IPS-18a (cell line): Measurements from ENCODE around the gene SUMF1.

ENCODE experiments used
- H3K27ac ChIP-seq: one replicate; pipeline ENCODE4 v1.5.1; 2013; ENCODE audit warnings: low read length
- H3K27me3 ChIP-seq: one replicate; pipeline ENCODE4 v1.6.1; 2013; ENCODE audit warnings: mild to moderate bottlenecking, low read length; ENCODE audit not compliant: control insufficient read depth, insufficient read depth
- H3K36me3 ChIP-seq: one replicate; pipeline ENCODE4 v1.6.1; 2013; ENCODE audit warnings: low read depth, low read length; ENCODE audit not compliant: control insufficient read depth
- H3K4me1 ChIP-seq: one replicate; pipeline ENCODE4 v1.6.1; 2013; ENCODE audit warnings: low read depth, low read length; ENCODE audit not compliant: control insufficient read depth
- H3K4me3 ChIP-seq: one replicate; pipeline ENCODE4 v1.5.1; 2013; ENCODE audit warnings: low read length
- H3K9ac ChIP-seq: one replicate; pipeline ENCODE4 v1.6.1; 2013; ENCODE audit warnings: mild to moderate bottlenecking, low read length, moderate library complexity
- H3K9me3 ChIP-seq: one replicate; pipeline ENCODE4 v1.6.1; 2013; ENCODE audit warnings: low read depth, low read length; ENCODE audit not compliant: control insufficient read depth

SUMF1 gene

DNA sequence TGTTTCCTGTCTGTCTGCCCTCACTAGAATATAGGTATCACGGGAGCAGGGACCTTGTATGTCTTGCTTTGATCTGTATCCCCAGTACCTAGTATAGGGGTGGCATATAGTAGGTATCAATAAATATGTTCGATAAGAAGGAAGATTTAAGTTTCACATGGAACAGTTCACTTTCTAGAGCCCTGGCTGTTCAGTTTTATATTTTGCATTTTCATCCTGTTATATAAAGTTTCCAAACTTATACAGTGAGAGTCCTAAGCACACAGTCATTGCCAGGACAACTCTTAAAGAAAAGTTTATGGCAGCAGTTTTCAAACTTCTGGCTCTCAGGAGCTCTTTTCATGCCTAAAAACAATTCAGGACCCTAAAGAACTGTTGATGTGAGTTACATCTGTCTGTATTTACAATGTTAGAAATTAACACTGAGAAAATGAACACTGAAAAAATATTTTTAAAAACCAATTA lies 39.5 kb upstream of the SUMF1 start:
- Histone ChIP-seq H3K4me1 (peaks cover 11% of the 10 kb centered on the region), H3K27me3 (no peaks in the 10 kb centered on the region), H3K36me3 (no peaks in the 10 kb centered on the region), H3K9ac (no peak overlapping the region), H3K4me3 (no peak overlapping the region), H3K27ac (no peak overlapping the region), H3K9me3 (no peaks in the 10 kb centered on the region)

DNA sequence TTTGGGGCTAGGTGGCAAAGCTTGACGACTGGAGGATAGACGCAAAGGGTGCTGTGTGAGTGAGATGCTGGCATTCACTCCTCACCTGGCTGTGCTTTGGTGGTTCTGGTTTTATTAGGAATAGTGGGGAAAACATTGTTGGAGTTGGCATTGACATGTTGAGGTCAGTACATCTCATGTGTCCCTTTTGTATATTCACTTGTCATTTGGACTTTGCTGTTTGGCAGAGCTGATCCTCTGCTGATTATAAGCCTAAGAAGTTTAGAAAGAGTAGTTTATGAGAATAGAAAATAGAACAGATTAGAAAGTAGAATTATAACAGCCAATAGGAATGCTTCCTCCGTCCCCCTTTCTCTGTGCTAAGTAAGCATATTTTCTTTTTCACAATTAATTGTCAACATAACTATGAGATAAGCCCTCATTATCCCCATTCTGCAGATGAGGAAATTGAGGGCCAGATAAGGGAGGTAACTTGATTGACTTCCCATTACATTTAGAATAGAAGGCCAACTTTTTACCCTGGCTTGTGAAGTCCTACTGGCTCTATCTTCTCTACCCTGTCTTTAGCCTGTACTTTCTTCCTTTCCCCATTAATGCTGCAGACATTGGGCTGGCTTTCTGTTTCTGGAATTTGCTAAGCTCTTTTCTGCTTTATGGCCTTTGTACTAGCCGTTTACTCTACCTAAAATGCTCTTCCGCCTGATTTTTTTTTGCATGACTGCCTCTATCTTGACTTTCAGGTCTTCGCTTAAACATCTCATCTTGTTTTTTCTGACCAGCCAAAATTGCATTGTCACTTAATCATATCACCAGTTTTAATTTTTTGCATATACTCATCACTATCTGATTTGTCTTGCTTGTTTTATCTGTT lies 38.9 kb upstream of the SUMF1 start:
- Histone ChIP-seq H3K27me3 (no peaks in the 10 kb centered on the region), H3K27ac (no peak overlapping the region), H3K4me3 (no peak overlapping the region), H3K4me1 (peaks cover 11% of the 10 kb centered on the region), H3K36me3 (no peaks in the 10 kb centered on the region), H3K9me3 (no peaks in the 10 kb centered on the region), H3K9ac (no peak overlapping the region)

- H3K4me1 ChIP-seq, result peaks cover 11% of the 10 kb centered on the region
- H3K36me3 ChIP-seq, result no peaks in the 10 kb centered on the region
- H3K27ac ChIP-seq, result no peak overlapping the region
- no peak overlapping the region for H3K9ac ChIP-seq
- no peak overlapping the region for H3K4me3 ChIP-seq
- H3K27me3 ChIP-seq, result no peaks in the 10 kb centered on the region
- no peaks in the 10 kb centered on the region for H3K9me3 ChIP-seq
Measured at GRCh38 chr3:4504340-4505261, 37.5 kb upstream of the SUMF1 start.

- Histone ChIP-seq H3K9me3 (no peaks in the 10 kb centered on the region), H3K9ac (no peak overlapping the region), H3K27me3 (no peaks in the 10 kb centered on the region), H3K4me1 (peaks cover 2% of the 10 kb centered on the region), H3K36me3 (no peaks in the 10 kb centered on the region), H3K27ac (no peak overlapping the region), H3K4me3 (no peak overlapping the region)
Measured at GRCh38 chr3:4503050-4503449, 36.0 kb upstream of the SUMF1 start.

DNA sequence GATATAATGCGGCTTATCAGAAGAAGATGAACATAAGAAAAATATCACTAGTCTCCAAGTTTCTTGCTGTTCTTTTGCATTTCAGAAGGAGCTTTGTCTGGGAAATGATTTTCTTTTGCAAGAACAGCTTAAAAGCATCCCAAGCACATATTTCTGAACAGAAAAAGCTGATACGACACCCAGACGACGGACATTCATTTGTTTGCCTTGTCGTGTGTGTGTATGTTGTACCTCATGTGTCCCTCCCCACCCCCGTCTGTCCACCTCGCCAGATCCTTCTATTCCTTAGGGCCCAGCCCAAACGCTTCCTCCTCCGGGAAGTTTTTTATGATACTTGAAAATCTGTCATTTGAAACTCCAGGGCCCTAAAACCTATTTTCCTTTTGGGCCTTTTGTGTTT lies 34.9 kb upstream of the SUMF1 start:
- Histone ChIP-seq H3K36me3 (no peaks in the 10 kb centered on the region), H3K9ac (no peak overlapping the region), H3K4me3 (no peak overlapping the region), H3K27me3 (no peaks in the 10 kb centered on the region), H3K9me3 (no peaks in the 10 kb centered on the region), H3K4me1 (no peaks in the 10 kb centered on the region), H3K27ac (no peak overlapping the region)

GRCh38 chr3:4501437-4501836 lies 34.4 kb upstream of the SUMF1 start:
- no peaks in the 10 kb centered on the region for H3K9me3 ChIP-seq
- H3K4me1 ChIP-seq, result no peaks in the 10 kb centered on the region
- H3K27ac ChIP-seq, result no peak overlapping the region
- H3K36me3 ChIP-seq, result no peaks in the 10 kb centered on the region
- H3K27me3 ChIP-seq, result no peaks in the 10 kb centered on the region
- no peak overlapping the region for H3K9ac ChIP-seq
- H3K4me3 ChIP-seq, result no peak overlapping the region

GRCh38 chr3:4498446-4498845 lies 31.4 kb upstream of the SUMF1 start:
- Histone ChIP-seq H3K36me3 (no peaks in the 10 kb centered on the region), H3K27me3 (peaks cover 19% of the 10 kb centered on the region), H3K27ac (no peak overlapping the region), H3K9me3 (no peaks in the 10 kb centered on the region), H3K4me1 (peaks cover 4% of the 10 kb centered on the region), H3K4me3 (no peak overlapping the region), H3K9ac (no peak overlapping the region)

- no peak overlapping the region for H3K4me3 ChIP-seq
- peaks cover 4% of the 10 kb centered on the region for H3K4me1 ChIP-seq
- no peaks in the 10 kb centered on the region for H3K36me3 ChIP-seq
- peaks cover 19% of the 10 kb centered on the region for H3K27me3 ChIP-seq
- H3K9me3 ChIP-seq, result no peaks in the 10 kb centered on the region
- no peak overlapping the region for H3K27ac ChIP-seq
- H3K9ac ChIP-seq, result no peak overlapping the region
Measured at GRCh38 chr3:4497843-4498324, 30.8 kb upstream of the SUMF1 start.

DNA sequence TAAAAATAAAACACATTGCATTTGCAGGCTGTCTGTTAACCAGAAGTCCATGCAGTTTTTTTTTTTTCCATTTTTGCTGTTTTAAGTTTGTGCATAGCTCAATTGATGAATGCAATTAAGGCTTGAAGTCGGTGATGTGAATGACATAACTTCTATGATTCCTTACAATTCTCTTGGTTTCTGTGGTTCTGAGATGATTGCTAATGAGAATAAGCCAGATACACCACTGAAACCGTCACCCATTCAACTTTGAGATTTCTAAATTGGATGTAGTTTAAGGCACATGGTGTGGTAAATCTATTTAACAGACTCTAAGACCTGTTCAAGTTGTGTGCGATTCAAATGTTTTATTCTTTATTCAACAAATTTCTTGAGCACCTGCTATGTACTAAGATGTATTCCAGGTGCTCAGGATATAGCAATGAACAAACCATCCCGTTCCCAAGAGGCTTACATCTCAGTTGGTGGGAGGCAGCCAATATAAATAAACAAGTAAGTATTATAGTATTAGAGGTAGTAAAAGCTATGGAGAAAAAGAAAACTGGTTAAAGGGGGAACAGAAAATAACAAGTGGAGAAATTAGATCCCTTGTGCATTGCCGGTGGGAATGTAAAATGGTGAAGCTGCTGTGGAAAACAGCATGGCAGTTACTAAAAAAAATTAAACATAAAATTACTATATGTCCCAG lies 30.1 kb upstream of the SUMF1 start:
- Histone ChIP-seq H3K36me3 (no peaks in the 10 kb centered on the region), H3K27me3 (peaks cover 19% of the 10 kb centered on the region), H3K27ac (no peak overlapping the region), H3K4me3 (no peak overlapping the region), H3K4me1 (peaks cover 4% of the 10 kb centered on the region), H3K9ac (no peak overlapping the region), H3K9me3 (no peaks in the 10 kb centered on the region)

GRCh38 chr3:4496087-4496452 lies 29.0 kb upstream of the SUMF1 start:
- Histone ChIP-seq H3K9me3 (no peaks in the 10 kb centered on the region), H3K36me3 (no peaks in the 10 kb centered on the region), H3K4me1 (peaks cover 10% of the 10 kb centered on the region), H3K27ac (no peak overlapping the region), H3K27me3 (peaks cover 29% of the 10 kb centered on the region), H3K9ac (no peak overlapping the region), H3K4me3 (no peak overlapping the region)
